SK-N-SH (cell line): Measurements from ENCODE around the gene SORBS1. TPM values are rescaled to one million over a fixed set of nuclear protein-coding genes. Genes with fewer than 3 reads are reported as not detected.

Source experiments
- CTCF ChIA-PET: fragments of 300-600, 350-600 bp; formaldehyde crosslinking; extraction: SDS; loops from one replicate; lab custom pipeline; 2021; lab: Yijun Ruan, JAX
- POLR2A ChIA-PET: fragments of 350-600 bp; sonication (Branson Sonifier 250); formaldehyde crosslinking; extraction: SDS; loops from one replicate; lab custom pipeline; 2020; ENCODE audit warnings: antibody characterized with exemption, inconsistent platforms; lab: Yijun Ruan, JAX
- DNase-seq: peaks from one replicate; pipeline ENCODE4 v3.0.0; 2012
- H2AFZ ChIP-seq: fragments of 200-600 bp; sonication (generic); 2 replicates; pipeline ENCODE4 v1.8.1; 2016; ENCODE audit warnings: antibody characterized with exemption, mild to moderate bottlenecking, low read depth
- H3F3A ChIP-seq: fragments of 200-600 bp; sonication (generic); replicated peaks from 2 replicates; pipeline ENCODE3; 2016; ENCODE audit warnings: antibody characterized with exemption, mild to moderate bottlenecking; ENCODE audit not compliant: insufficient read depth
- H3K27ac ChIP-seq, 2 experiments: fragments of 200-500 bp in 1 of 2; fragments of 200-600 bp in 1 of 2; sonication (Bioruptor generic) in 1 of 2; sonication (generic), shearing (Covaris generic) in 1 of 2; 2 replicates each; pipeline versions ENCODE4 v1.5.1 to v1.6.1; 2014 to 2016; ENCODE audit warnings: low read depth in 2 of 2, inconsistent platforms in 1 of 2, low read length in 1 of 2, mild to moderate bottlenecking in 1 of 2, mixed read lengths in 1 of 2
- H3K27me3 ChIP-seq: fragments of 200-600 bp; sonication (generic), shearing (Covaris generic); 2 replicates; pipeline ENCODE4 v1.6.1; 2016; ENCODE audit warnings: mixed run types; ENCODE audit not compliant: insufficient read depth
- H3K36me3 ChIP-seq, 2 experiments: fragments of 200-500 bp in 1 of 2; fragments of 200-600 bp in 1 of 2; sonication (Bioruptor generic) in 1 of 2; sonication (generic) in 1 of 2; replicated peaks in 1 of 2; 2 replicates each; pipeline versions ENCODE3 to v1.5.1; 2014 to 2016; ENCODE audit warnings: low read length in 1 of 2, mild to moderate bottlenecking in 1 of 2; ENCODE audit not compliant: insufficient read depth in 2 of 2, control insufficient read depth in 1 of 2
- H3K4me1 ChIP-seq, 2 experiments: fragments of 200-500 bp in 1 of 2; fragments of 200-600 bp in 1 of 2; sonication (Bioruptor generic) in 1 of 2; sonication (generic), shearing (Covaris generic) in 1 of 2; 2 replicates each; pipeline versions ENCODE4 v1.5.1 to v1.6.1; 2014 to 2016; ENCODE audit warnings: low read depth in 1 of 2, low read length in 1 of 2, mixed run types in 1 of 2; ENCODE audit not compliant: insufficient read depth in 2 of 2, control insufficient read depth in 1 of 2
- H3K4me2 ChIP-seq: fragments of 200-600 bp; sonication (generic), shearing (Covaris generic); 2 replicates; pipeline ENCODE4 v1.6.1; 2017; ENCODE audit warnings: mixed run types
- H3K4me3 ChIP-seq, 2 experiments: fragments of 200-500 bp in 1 of 2; fragments of 200-600 bp in 1 of 2; sonication (Bioruptor generic) in 1 of 2; sonication (generic), shearing (Covaris generic) in 1 of 2; 2 replicates each; pipeline versions ENCODE4 v1.5.1 to v1.8.1; 2014 to 2016; ENCODE audit warnings: low read depth in 2 of 2, inconsistent platforms in 1 of 2, low read length in 1 of 2, mild to moderate bottlenecking in 1 of 2, mixed read lengths in 1 of 2, moderate library complexity in 1 of 2
- H3K79me2 ChIP-seq: fragments of 200-600 bp; sonication (generic); 2 replicates; pipeline ENCODE4 v1.8.1; 2017; ENCODE audit warnings: mild to moderate bottlenecking; ENCODE audit not compliant: insufficient read depth
- H3K9ac ChIP-seq: fragments of 200-600 bp; sonication (generic); 2 replicates; pipeline ENCODE4 v1.6.1; 2017; ENCODE audit warnings: mixed run types
- H3K9me2 ChIP-seq: fragments of 200-600 bp; sonication (generic); 2 replicates; pipeline ENCODE4 v1.6.1; 2017; ENCODE audit warnings: mixed run types
- H3K9me3 ChIP-seq: fragments of 200-600 bp; sonication (generic); 2 replicates; pipeline ENCODE4 v1.6.1; 2017; ENCODE audit warnings: mixed run types, mild to moderate bottlenecking, moderate library complexity
- H4K20me1 ChIP-seq: fragments of 200-600 bp; sonication (generic); 2 replicates; pipeline ENCODE4 v1.6.1; 2017; ENCODE audit warnings: mild to moderate bottlenecking, mixed run types; ENCODE audit not compliant: insufficient read depth
- EP300 ChIP-seq, 2 experiments: IDR thresholded peaks; 2 replicates each; pipeline versions ENCODE4 v1.4.0 to v1.6.1; 2012; ENCODE audit warnings: borderline replicate concordance in 1 of 2, low read depth in 1 of 2, low read length in 1 of 2
- GATA2 ChIP-seq: sonication (generic); formaldehyde crosslinking; IDR thresholded peaks from 2 replicates; pipeline ENCODE4 v1.5.0; 2020; ENCODE audit warnings: mild to moderate bottlenecking, missing genetic modification reagents
- MEF2A ChIP-seq: IDR thresholded peaks from 2 replicates; pipeline ENCODE4 v1.4.0; 2012; ENCODE audit warnings: low read depth, borderline replicate concordance
- MXI1 ChIP-seq: IDR thresholded peaks from 2 replicates; pipeline ENCODE4 v1.6.1; 2012; ENCODE audit warnings: mild to moderate bottlenecking, low read depth, low read length, improper control_type of control experiment
- POLR2AphosphoS5 ChIP-seq: IDR thresholded peaks from 2 replicates; pipeline ENCODE4 v1.6.1; 2012; ENCODE audit warnings: low read depth, low read length
- RFX5 ChIP-seq: IDR thresholded peaks from 2 replicates; pipeline ENCODE4 v1.6.1; 2012; ENCODE audit warnings: mild to moderate bottlenecking, improper control_type of control experiment, low read length
- RXRA ChIP-seq: IDR thresholded peaks from 2 replicates; pipeline ENCODE4 v1.4.0; 2012; ENCODE audit warnings: low read depth, mild to moderate bottlenecking, borderline replicate concordance
- SIN3A ChIP-seq: IDR thresholded peaks from 2 replicates; pipeline ENCODE4 v1.6.1; 2012; ENCODE audit warnings: low read depth, mild to moderate bottlenecking, low read length, moderate library complexity, borderline replicate concordance
- WGBS: methylation state at CpG from one replicate; pipeline ENCODE4 v1.1.6; 2017; ENCODE audit warnings: low lambda C conversion rate; 5-methylcytosine and 5-hydroxymethylcytosine counted together
- polyA plus RNA-seq, 3 experiments: library from polyadenylated mRNA; depleted of rRNA; stranded (reverse); fragments of >200 nt; gene quantifications; 2 replicates each; pipeline ENCODE4 v1.2.3, GENCODE V29; 2012
- TF ChIP-seq, protein P1 (sequence below): fragments of 150-350 bp; IDR thresholded peaks from 2 replicates; pipeline ENCODE4 v1.6.1; 2017; ENCODE audit warnings: antibody characterized with exemption, low read length, low read depth, borderline replicate concordance

The SORBS1 gene
- polyA plus RNA-seq, 1 of the 3 experiments (the other 2 are of a cell fraction) = 0.36 TPM

DNA sequence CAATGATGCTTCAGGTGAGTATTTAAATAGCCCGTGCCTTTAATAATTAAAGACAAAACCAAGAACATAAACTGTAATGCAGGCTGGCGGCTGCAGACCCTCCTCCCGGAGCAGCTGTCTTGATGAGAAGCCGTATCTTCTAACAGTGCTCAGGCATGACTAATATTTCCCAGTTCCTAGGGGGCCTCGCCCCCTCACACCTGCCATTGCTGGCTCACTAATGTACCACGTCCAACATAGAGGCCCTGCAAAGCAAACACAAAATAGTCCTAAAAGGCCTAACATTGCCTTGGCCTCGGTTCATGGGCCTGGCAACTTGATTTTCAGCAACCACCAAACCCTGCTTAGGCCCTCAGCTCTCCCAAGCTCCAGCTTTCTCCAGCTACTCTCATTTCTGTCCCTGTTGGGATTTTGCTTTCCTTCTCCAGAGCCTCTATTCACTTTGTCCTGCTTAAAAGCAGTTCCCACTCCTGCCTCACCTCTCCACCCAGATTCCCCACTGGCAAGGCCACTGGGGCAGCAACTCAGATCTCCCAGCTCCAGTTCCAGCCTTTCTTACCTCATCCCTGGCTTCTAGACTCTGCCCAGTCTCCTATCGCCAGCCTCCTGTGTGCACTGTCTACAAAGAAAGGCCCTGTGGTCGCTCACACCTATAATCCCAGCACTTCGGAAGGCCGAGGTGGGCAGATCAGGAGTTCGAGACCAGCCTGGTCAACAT is 16.2 kb downstream of the SORBS1 start:
- Histone ChIP-seq H3K4me2 (no peak overlapping the region), H3K9ac (no peak overlapping the region)

DNA sequence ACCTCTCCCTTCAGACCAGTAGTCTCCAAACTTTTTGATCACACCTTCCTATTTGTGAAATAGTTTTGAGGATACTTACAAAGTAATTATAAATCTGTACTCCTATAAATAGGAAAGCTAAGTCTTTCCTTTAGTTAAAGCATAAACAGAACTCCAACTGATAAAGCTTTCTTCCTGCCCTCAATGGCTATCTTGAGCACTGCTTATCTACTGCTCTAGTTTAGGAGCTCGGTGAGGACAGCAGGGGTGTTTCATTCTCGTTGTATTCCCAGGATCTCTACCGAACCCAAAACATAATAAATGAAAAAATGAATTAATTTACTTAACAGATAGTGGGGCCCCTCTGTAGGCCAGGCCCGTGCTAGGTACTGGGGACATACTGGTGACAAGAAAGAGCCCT is 17.7 kb downstream of the SORBS1 start:
- 35% methylated on average over 4 of the region's 4 CpGs for WGBS
- H3K9me2 ChIP-seq = no peaks in the 10 kb centered on the region
- no peaks in the 10 kb centered on the region for H4K20me1 ChIP-seq
- DNase-seq = no peak
- no peaks in the 10 kb centered on the region for H3F3A ChIP-seq
- no peaks in the 10 kb centered on the region for H3K9me3 ChIP-seq
- no peak overlapping the region for H3K27ac ChIP-seq
- ChIA-PET POLR2A (no interaction called here), CTCF (no interaction called here)
- H3K79me2 ChIP-seq = no peaks in the 10 kb centered on the region
- H2AFZ ChIP-seq = no peak overlapping the region
- no peak overlapping the region for H3K9ac ChIP-seq
- H3K4me2 ChIP-seq = no peak overlapping the region
- H3K36me3 ChIP-seq = no peaks in the 10 kb centered on the region
- TF ChIP-seq GATA2 (CRISPR knock-in tag) = no peak
- no peaks in the 10 kb centered on the region for H3K4me1 ChIP-seq
- no peak overlapping the region for H3K4me3 ChIP-seq
- H3K27me3 ChIP-seq = no peaks in the 10 kb centered on the region; the same call in 1 of the 2 replicates

More for the DNA sequence above, 16.2 kb downstream of the SORBS1 start:
- no peaks in the 10 kb centered on the region for H3K79me2 ChIP-seq
- H3F3A ChIP-seq = no peaks in the 10 kb centered on the region
- H3K27ac ChIP-seq = no peak overlapping the region
- POLR2A ChIA-PET = no interaction called here
- no peak overlapping the region for H3K4me3 ChIP-seq
- CTCF ChIA-PET = interaction anchor here (1.1 kb wide), 1 partner anchor 114 kb away, joined by 3 read pairs; no protein-coding TSS in a partner anchor
- no peaks in the 10 kb centered on the region; the same call in 1 of the 2 replicates for H3K27me3 ChIP-seq
- H4K20me1 ChIP-seq = no peaks in the 10 kb centered on the region
- no peaks in the 10 kb centered on the region for H3K4me1 ChIP-seq
- H3K36me3 ChIP-seq = no peaks in the 10 kb centered on the region
- 71% methylated on average over 12 of the region's 12 CpGs for WGBS
- H2AFZ ChIP-seq = no peak overlapping the region
- DNase-seq = no peak
- TF ChIP-seq RFX5 (no peak), SIN3A (no peak), MEF2A (no peak), POLR2AphosphoS5 (no peak)
- H3K9me2 ChIP-seq = no peaks in the 10 kb centered on the region
- no peaks in the 10 kb centered on the region for H3K9me3 ChIP-seq

DNA sequence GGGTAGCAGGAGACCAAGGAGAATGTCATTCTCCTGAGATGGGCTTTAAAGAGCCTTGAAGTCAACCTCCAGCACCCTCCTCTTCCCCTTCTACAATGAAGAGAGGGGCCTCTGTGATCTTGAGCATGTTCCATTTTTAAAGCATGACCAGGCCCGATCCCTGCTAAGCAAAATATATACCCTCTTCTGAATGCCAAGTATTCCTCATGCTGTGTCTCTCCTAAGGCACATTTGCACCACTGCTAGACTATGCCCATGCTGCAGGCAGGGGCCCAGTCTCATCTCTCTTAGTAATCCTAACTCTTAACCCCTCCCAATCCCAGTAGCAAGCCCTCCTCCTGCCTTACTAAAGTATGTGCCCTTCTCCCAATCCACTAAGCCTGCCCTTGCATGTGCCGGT is 18.4 kb downstream of the SORBS1 start:
- no peaks in the 10 kb centered on the region for H3K9me3 ChIP-seq
- H3K4me3 ChIP-seq = no peak overlapping the region
- no peaks in the 10 kb centered on the region for H3K27me3 ChIP-seq
- no peaks in the 10 kb centered on the region for H3K9me2 ChIP-seq
- no peak overlapping the region for H3K4me2 ChIP-seq
- H3K27ac ChIP-seq = no peak overlapping the region
- whole genome bisulfite sequencing = 79% methylated on average over 2 of the region's 2 CpGs
- no peaks in the 10 kb centered on the region for H3K4me1 ChIP-seq
- no peak overlapping the region for H2AFZ ChIP-seq
- H3K9ac ChIP-seq = no peak overlapping the region
- ChIA-PET POLR2A (no interaction called here), CTCF (no interaction called here)
- no peak for TF ChIP-seq RXRA
- TF ChIP-seq EP300 (IDR thresholded peaks at IDR 0.05; ENCODE audit: borderline replicate concordance in 1 of 2, low read depth in 1 of 2, low read length in 1 of 2) = no peak
- TF ChIP-seq MXI1 = no peak
- TF ChIP-seq, protein P1, sequence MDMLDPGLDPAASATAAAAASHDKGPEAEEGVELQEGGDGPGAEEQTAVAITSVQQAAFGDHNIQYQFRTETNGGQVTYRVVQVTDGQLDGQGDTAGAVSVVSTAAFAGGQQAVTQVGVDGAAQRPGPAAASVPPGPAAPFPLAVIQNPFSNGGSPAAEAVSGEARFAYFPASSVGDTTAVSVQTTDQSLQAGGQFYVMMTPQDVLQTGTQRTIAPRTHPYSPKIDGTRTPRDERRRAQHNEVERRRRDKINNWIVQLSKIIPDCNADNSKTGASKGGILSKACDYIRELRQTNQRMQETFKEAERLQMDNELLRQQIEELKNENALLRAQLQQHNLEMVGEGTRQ = no peak
- TF ChIP-seq SIN3A = no peak
- H3K36me3 ChIP-seq = no peaks in the 10 kb centered on the region
- no peaks in the 10 kb centered on the region for H3F3A ChIP-seq
- no peaks in the 10 kb centered on the region for H4K20me1 ChIP-seq
- no peak for DNase-seq
- no peaks in the 10 kb centered on the region for H3K79me2 ChIP-seq
